Measurements from ENCODE around the gene L3MBTL1. TPM values are rescaled to one million over a fixed set of nuclear protein-coding genes. Genes with fewer than 3 reads are reported as not detected.
A peak's percentile ranks its signal among the peaks of the same experiment; 100 is the strongest.

The L3MBTL1 gene
- polyA plus RNA-seq, 1 donor = 18.8 TPM

DNA sequence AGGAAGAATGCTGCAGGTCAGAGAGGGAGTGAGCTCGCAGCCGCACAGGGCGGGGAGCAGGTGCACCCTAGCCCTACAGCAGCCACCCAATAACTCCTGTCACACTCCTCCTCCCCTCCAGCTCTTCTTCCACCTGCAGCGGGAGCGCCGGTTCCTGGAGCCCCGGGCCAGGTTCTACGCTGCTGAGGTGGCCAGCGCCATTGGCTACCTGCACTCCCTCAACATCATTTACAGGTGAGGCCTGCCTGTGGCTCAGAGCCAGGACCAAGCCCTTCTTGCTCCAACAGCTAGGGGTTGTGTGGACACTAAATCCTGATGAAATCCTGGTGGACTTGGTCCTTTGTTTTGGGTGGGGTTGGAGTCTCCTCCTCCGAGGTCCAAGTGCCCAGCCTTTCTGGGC, 63.0 kb downstream of the L3MBTL1 start:
- no peak overlapping the region for H3K4me3 ChIP-seq (ENCODE audit: low read length)
- H3K36me3 ChIP-seq (ENCODE audit: control insufficient read depth, insufficient read depth, low read length) = peaks cover 46% of the 10 kb centered on the region
- H3K27ac ChIP-seq (ENCODE audit: low read length) = no peak overlapping the region
- H3K9me3 ChIP-seq (ENCODE audit: control insufficient read depth, low read depth, low read length) = no peaks in the 10 kb centered on the region
- no CpG with 5 or more reads among the region's 10 CpGs for WGBS (ENCODE audit: insufficient coverage, low lambda C conversion rate)
- H3K4me1 ChIP-seq (ENCODE audit: control insufficient read depth, insufficient read depth, low read length) = peaks cover 1% of the 10 kb centered on the region
- no peak for DNase-seq
- H3K27me3 ChIP-seq (ENCODE audit: control insufficient read depth, insufficient read depth, low read length) = no peaks in the 10 kb centered on the region

- Histone ChIP-seq H3K4me1 (ENCODE audit: control insufficient read depth, insufficient read depth, low read length) (peaks cover 3% of the 10 kb centered on the region), H3K27me3 (ENCODE audit: control insufficient read depth, insufficient read depth, low read length) (no peaks in the 10 kb centered on the region), H3K36me3 (ENCODE audit: control insufficient read depth, insufficient read depth, low read length) (peaks cover 52% of the 10 kb centered on the region), H3K9me3 (ENCODE audit: control insufficient read depth, low read depth, low read length) (no peaks in the 10 kb centered on the region), H3K27ac (ENCODE audit: low read length) (no peak overlapping the region), H3K4me3 (ENCODE audit: low read length) (no peak overlapping the region)
- DNase-seq = no peak
- no CpG with 5 or more reads among the region's 3 CpGs for WGBS (ENCODE audit: insufficient coverage, low lambda C conversion rate)
These were observed 63.8 kb downstream of the L3MBTL1 start for GRCh38 chr20:43571310-43571709.

DNA sequence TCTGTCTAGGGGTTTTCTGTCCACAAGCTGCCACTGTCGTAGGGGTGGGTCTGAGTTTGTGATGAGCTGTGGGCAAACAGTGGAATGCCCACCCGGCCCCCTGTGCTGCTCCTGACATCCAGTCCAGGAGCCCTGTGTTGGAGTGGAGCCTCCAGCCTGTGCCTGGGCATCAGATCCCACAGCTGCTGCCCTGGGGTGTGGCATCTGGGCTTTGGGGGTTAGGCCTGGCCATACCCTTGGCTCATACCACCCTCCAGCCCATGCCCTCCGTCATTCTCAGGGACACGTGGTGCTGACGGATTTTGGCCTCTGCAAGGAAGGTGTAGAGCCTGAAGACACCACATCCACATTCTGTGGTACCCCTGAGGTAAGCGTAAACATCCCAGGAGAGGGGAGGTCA, 64.3 kb downstream of the L3MBTL1 start:
- H3K27me3 ChIP-seq (ENCODE audit: control insufficient read depth, insufficient read depth, low read length) = no peaks in the 10 kb centered on the region
- no CpG with 5 or more reads among the region's 6 CpGs for WGBS (ENCODE audit: insufficient coverage, low lambda C conversion rate)
- DNase-seq = no peak

DNA sequence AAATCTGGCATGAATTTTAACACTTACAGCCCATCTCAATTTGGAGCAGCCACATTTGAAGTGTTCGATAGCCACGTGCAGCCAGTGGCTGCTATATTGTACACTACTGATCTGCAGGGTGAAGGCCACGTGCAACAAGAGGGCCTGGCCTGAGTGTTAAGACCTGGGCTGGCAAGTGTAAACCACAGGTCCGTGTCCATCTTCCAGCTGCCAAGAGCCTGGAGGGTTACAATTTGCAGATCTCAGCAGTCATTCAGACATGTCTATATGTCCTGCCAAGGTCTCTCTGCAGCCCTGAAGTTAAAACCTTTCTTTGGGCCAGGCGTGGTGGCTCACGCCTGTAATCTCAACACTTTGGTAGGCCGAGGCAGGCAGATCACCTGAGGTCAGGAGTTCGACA, 65.4 kb downstream of the L3MBTL1 start:
- WGBS (ENCODE audit: insufficient coverage, low lambda C conversion rate) = no CpG with 5 or more reads among the region's 8 CpGs
- DNase-seq = no peak
- H3K9me3 ChIP-seq (ENCODE audit: control insufficient read depth, low read depth, low read length) = no peaks in the 10 kb centered on the region
- H3K4me1 ChIP-seq (ENCODE audit: control insufficient read depth, insufficient read depth, low read length) = peaks cover 3% of the 10 kb centered on the region
- no peak overlapping the region for H3K4me3 ChIP-seq (ENCODE audit: low read length)
- no peak overlapping the region for H3K27ac ChIP-seq (ENCODE audit: low read length)
- peaks cover 55% of the 10 kb centered on the region for H3K36me3 ChIP-seq (ENCODE audit: control insufficient read depth, insufficient read depth, low read length)
- no peaks in the 10 kb centered on the region for H3K27me3 ChIP-seq (ENCODE audit: control insufficient read depth, insufficient read depth, low read length)

More for the DNA sequence above, 64.3 kb downstream of the L3MBTL1 start:
- Histone ChIP-seq H3K4me1 (ENCODE audit: control insufficient read depth, insufficient read depth, low read length) (peaks cover 3% of the 10 kb centered on the region), H3K9me3 (ENCODE audit: control insufficient read depth, low read depth, low read length) (no peaks in the 10 kb centered on the region), H3K36me3 (ENCODE audit: control insufficient read depth, insufficient read depth, low read length) (peaks cover 55% of the 10 kb centered on the region), H3K4me3 (ENCODE audit: low read length) (no peak overlapping the region), H3K27ac (ENCODE audit: low read length) (no peak overlapping the region)

DNA sequence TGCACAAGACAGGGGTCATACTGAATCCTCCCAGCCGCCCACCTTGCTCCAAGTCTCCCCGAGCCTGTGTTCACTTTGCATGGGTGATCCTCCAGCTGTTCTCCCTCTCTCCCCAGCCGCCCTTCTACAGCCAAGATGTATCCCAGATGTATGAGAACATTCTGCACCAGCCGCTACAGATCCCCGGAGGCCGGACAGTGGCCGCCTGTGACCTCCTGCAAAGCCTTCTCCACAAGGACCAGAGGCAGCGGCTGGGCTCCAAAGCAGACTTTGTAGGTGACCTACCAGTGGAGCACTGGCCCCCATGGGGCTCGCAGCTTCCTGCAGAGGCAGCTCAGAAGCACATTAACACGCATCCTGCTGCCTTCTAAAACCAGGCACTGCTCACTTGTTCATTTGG, 68.6 kb downstream of the L3MBTL1 start:
- Histone ChIP-seq H3K9me3 (ENCODE audit: control insufficient read depth, low read depth, low read length) (no peaks in the 10 kb centered on the region), H3K4me1 (ENCODE audit: control insufficient read depth, insufficient read depth, low read length) (peaks cover 3% of the 10 kb centered on the region), H3K4me3 (ENCODE audit: low read length) (no peak overlapping the region), H3K36me3 (ENCODE audit: control insufficient read depth, insufficient read depth, low read length) (peaks cover 41% of the 10 kb centered on the region), H3K27ac (ENCODE audit: low read length) (no peak overlapping the region), H3K27me3 (ENCODE audit: control insufficient read depth, insufficient read depth, low read length) (no peaks in the 10 kb centered on the region)
- no peak for DNase-seq
- no CpG with 5 or more reads among the region's 10 CpGs for WGBS (ENCODE audit: insufficient coverage, low lambda C conversion rate)

DNA sequence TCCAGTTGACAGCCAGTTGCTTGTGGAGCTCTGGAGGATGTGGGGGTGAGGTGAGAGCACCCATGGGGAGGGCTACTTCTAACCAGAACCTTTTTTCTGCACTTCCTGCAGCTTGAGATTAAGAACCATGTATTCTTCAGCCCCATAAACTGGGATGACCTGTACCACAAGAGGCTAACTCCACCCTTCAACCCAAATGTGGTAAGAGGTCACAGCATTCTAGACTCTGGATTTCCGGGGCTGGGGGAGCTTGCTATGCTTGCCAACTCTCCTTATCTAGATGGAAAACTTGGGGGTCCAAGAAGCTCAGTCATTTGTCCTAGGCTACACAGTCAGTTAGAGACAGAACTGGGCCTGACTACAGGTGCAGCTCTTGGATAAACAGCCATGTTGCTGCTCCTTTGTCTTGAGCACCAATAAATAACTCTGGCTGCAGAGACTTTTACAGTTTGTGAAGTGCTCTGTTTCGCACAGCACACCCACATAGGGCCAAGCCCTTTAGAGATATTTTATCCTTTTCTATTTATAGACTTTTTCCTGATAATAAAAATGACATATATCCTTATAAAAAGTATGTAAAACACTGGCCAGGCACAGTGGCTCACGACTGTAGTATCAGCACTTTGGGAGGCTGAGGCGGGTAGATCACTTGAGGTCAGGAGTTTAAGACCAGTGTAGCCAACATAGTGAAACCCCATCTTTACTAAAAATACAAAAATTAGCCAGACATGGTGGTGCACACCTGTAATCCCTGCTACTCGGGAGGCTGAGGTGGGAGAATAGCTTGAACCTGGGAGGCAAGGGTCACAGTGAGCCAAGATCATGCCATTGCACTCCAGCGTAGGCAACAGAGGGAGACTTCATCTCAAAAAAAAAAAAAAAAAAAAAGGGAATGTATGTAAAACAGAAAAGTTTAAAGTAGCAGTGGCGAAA, 72.6 kb downstream of the L3MBTL1 start:
- H3K27me3 ChIP-seq (ENCODE audit: control insufficient read depth, insufficient read depth, low read length) = no peaks in the 10 kb centered on the region
- no peak overlapping the region for H3K27ac ChIP-seq (ENCODE audit: low read length)
- no peak overlapping the region for H3K4me3 ChIP-seq (ENCODE audit: low read length)
- peaks cover 33% of the 10 kb centered on the region for H3K36me3 ChIP-seq (ENCODE audit: control insufficient read depth, insufficient read depth, low read length)
- WGBS (ENCODE audit: insufficient coverage, low lambda C conversion rate) = 100% methylated on average over 2 of the region's 7 CpGs
- no peaks in the 10 kb centered on the region for H3K9me3 ChIP-seq (ENCODE audit: control insufficient read depth, low read depth, low read length)
- DNase-seq = no peak
- H3K4me1 ChIP-seq (ENCODE audit: control insufficient read depth, insufficient read depth, low read length) = peaks cover 4% of the 10 kb centered on the region

GRCh38 chr20:43583133-43583864, 75.8 kb downstream of the L3MBTL1 start:
- peaks cover 7% of the 10 kb centered on the region for H3K4me1 ChIP-seq (ENCODE audit: control insufficient read depth, insufficient read depth, low read length)
- no peaks in the 10 kb centered on the region for H3K27me3 ChIP-seq (ENCODE audit: control insufficient read depth, insufficient read depth, low read length)
- no peak for DNase-seq
- WGBS (ENCODE audit: insufficient coverage, low lambda C conversion rate) = no CpG with 5 or more reads among the region's 7 CpGs
- H3K36me3 ChIP-seq (ENCODE audit: control insufficient read depth, insufficient read depth, low read length) = peaks cover 18% of the 10 kb centered on the region
- H3K27ac ChIP-seq (ENCODE audit: low read length) = peak overlapping the region; percentile 80
- H3K4me3 ChIP-seq (ENCODE audit: low read length) = no peak overlapping the region
- H3K9me3 ChIP-seq (ENCODE audit: control insufficient read depth, low read depth, low read length) = no peaks in the 10 kb centered on the region

GRCh38 chr20:43583982-43584432, 76.5 kb downstream of the L3MBTL1 start:
- peaks cover 7% of the 10 kb centered on the region for H3K4me1 ChIP-seq (ENCODE audit: control insufficient read depth, insufficient read depth, low read length)
- peak; percentile 65 to 73 for DNase-seq
- no peaks in the 10 kb centered on the region for H3K27me3 ChIP-seq (ENCODE audit: control insufficient read depth, insufficient read depth, low read length)
- H3K4me3 ChIP-seq (ENCODE audit: low read length) = no peak overlapping the region
- peaks cover 15% of the 10 kb centered on the region for H3K36me3 ChIP-seq (ENCODE audit: control insufficient read depth, insufficient read depth, low read length)
- peak overlapping the region; percentile 80 for H3K27ac ChIP-seq (ENCODE audit: low read length)
- no peaks in the 10 kb centered on the region for H3K9me3 ChIP-seq (ENCODE audit: control insufficient read depth, low read depth, low read length)
- WGBS (ENCODE audit: insufficient coverage, low lambda C conversion rate) = 100% methylated on average over 1 of the region's 2 CpGs

- H3K27me3 ChIP-seq (ENCODE audit: control insufficient read depth, insufficient read depth, low read length) = no peaks in the 10 kb centered on the region
- peak overlapping the region; percentile 80 for H3K27ac ChIP-seq (ENCODE audit: low read length)
- H3K4me1 ChIP-seq (ENCODE audit: control insufficient read depth, insufficient read depth, low read length) = peaks cover 7% of the 10 kb centered on the region
- H3K9me3 ChIP-seq (ENCODE audit: control insufficient read depth, low read depth, low read length) = no peaks in the 10 kb centered on the region
- peaks cover 12% of the 10 kb centered on the region for H3K36me3 ChIP-seq (ENCODE audit: control insufficient read depth, insufficient read depth, low read length)
- peak; percentile 80 to 81 for DNase-seq
- 60% methylated on average over 1 of the region's 7 CpGs for WGBS (ENCODE audit: insufficient coverage, low lambda C conversion rate)
- no peak overlapping the region for H3K4me3 ChIP-seq (ENCODE audit: low read length)
These were observed 77.1 kb downstream of the L3MBTL1 start for GRCh38 chr20:43584448-43585136.

DNA sequence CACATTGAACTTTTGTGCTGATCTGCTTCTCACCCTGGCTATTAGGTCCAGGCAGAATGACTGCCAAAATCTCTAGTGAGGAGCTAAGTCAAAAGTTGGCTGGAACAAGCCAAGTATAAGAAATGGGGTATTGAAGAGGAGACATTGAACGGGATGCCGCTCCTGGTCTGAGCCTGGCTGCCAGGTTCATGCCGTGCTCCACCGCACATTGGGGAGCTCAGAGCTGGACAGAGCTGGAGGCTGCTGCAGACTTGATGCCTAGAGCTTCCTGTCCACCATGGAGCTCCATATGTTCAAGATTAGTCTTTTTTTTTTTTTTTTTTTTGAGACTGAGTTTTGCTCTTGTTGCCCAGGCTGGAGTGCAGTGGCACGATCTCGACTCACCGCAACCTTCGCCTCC, 79.1 kb downstream of the L3MBTL1 start:
- Histone ChIP-seq H3K36me3 (ENCODE audit: control insufficient read depth, insufficient read depth, low read length) (peaks cover 3% of the 10 kb centered on the region), H3K27ac (ENCODE audit: low read length) (no peak overlapping the region), H3K4me1 (ENCODE audit: control insufficient read depth, insufficient read depth, low read length) (peaks cover 11% of the 10 kb centered on the region), H3K27me3 (ENCODE audit: control insufficient read depth, insufficient read depth, low read length) (no peaks in the 10 kb centered on the region), H3K9me3 (ENCODE audit: control insufficient read depth, low read depth, low read length) (no peaks in the 10 kb centered on the region), H3K4me3 (ENCODE audit: low read length) (no peak overlapping the region)
- DNase-seq = no peak
- no CpG with 5 or more reads among the region's 8 CpGs for WGBS (ENCODE audit: insufficient coverage, low lambda C conversion rate)

Data from large intestine (tissue), 3 donors.